ENCODE data around the gene LRP1-AS. TPM values are rescaled to one million over a fixed set of nuclear protein-coding genes. Genes with fewer than 3 reads are reported as not detected.

The LRP1-AS gene
- total RNA-seq, 1 experiment from 2014 or later, result not detected

DNA sequence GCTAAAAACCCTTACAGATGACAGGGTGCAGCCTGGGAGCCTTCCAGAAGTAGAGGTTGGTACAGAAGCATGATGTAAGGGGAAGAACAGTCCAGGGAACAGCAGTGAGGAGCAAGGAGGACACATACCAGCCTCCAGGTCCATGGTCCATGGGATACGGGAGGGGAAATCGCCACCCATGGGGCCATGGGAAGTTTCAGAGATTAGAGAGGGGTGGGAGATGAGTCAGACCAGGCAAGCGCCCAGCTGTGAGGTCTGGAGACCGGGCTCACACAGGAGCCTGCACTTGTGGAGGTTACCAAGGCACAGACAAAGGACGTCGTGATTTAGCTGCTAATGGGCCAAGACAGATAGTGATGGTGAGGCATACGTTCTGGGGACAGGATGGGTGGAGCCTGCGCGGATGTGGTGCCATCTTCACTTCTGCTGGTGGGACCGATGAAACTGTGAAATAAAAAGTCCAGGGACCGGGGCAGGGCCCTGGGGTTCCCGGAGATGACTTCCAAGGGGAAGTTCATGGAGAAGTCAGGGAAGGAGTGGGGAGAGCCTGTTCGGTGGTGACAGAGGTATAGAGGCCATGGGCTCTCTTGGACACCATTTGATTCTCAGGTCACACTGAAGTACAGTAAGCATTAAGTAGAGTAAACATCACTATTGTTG lies 17.7 kb upstream of the LRP1-AS start:
- H3K79me2 ChIP-seq (ENCODE audit: low read length), result no peaks in the 10 kb centered on the region
- TF ChIP-seq EZH2 (IDR thresholded peaks at IDR 0.05; ENCODE audit: low read length, unreplicated experiment) (no peak), EZH2phosphoT487 (IDR thresholded peaks at IDR 0.05; ENCODE audit: borderline replicate concordance, low read length) (no peak)
- TF ChIP-seq, protein P1, sequence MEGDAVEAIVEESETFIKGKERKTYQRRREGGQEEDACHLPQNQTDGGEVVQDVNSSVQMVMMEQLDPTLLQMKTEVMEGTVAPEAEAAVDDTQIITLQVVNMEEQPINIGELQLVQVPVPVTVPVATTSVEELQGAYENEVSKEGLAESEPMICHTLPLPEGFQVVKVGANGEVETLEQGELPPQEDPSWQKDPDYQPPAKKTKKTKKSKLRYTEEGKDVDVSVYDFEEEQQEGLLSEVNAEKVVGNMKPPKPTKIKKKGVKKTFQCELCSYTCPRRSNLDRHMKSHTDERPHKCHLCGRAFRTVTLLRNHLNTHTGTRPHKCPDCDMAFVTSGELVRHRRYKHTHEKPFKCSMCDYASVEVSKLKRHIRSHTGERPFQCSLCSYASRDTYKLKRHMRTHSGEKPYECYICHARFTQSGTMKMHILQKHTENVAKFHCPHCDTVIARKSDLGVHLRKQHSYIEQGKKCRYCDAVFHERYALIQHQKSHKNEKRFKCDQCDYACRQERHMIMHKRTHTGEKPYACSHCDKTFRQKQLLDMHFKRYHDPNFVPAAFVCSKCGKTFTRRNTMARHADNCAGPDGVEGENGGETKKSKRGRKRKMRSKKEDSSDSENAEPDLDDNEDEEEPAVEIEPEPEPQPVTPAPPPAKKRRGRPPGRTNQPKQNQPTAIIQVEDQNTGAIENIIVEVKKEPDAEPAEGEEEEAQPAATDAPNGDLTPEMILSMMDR (conservative IDR thresholded peaks at IDR 0.05; ENCODE audit: low read depth, low read length), result no peak
- H3K27ac ChIP-seq (ENCODE audit: low read length), result peak overlapping the region; percentile 87
- no peak for DNase-seq
- H3K4me3 ChIP-seq (ENCODE audit: low read length), result no peak overlapping the region
- H3K4me1 ChIP-seq (ENCODE audit: insufficient read depth, low read length), result peaks cover 35% of the 10 kb centered on the region
- no peaks in the 10 kb centered on the region for H3K27me3 ChIP-seq (ENCODE audit: low read length)
- ATAC-seq, result no peak; the same call in 1 of the 2 replicates
- H4K20me1 ChIP-seq (ENCODE audit: low read length), result no peaks in the 10 kb centered on the region
- H3K9me3 ChIP-seq (ENCODE audit: low read length), result no peaks in the 10 kb centered on the region
- ChIA-PET POLR2A (ENCODE audit: unreplicated experiment) (no interaction called here), CTCF (interaction anchor here (1.2 kb wide), 1 partner anchor 11 kb away, joined by 4 read pairs; no protein-coding TSS in a partner anchor)
- no peak overlapping the region for H2AFZ ChIP-seq (ENCODE audit: low read length)
- H3F3A ChIP-seq (ENCODE audit: low read length, unreplicated experiment), result peaks cover 2% of the 10 kb centered on the region
- BruUV-seq (replicated peaks), result no TSS peak
- H3K9ac ChIP-seq (ENCODE audit: low read length), result peak overlapping the region; percentile 30; the same call in 1 of the 2 replicates
- intact Hi-C loops (cut with micrococcal nuclease), result loop anchor here (1.0 kb wide), 1 partner anchor 13 kb away; no protein-coding TSS in a partner anchor
- peaks cover 4% of the 10 kb centered on the region; the same call in 1 of the 2 replicates for H3K36me3 ChIP-seq (ENCODE audit: low read depth, low read length)
- H3K9me2 ChIP-seq (replicated peaks; ENCODE audit: low read length), result no peaks in the 10 kb centered on the region
- H3K4me2 ChIP-seq (ENCODE audit: low read length), result peak overlapping the region; percentile 77

DNA sequence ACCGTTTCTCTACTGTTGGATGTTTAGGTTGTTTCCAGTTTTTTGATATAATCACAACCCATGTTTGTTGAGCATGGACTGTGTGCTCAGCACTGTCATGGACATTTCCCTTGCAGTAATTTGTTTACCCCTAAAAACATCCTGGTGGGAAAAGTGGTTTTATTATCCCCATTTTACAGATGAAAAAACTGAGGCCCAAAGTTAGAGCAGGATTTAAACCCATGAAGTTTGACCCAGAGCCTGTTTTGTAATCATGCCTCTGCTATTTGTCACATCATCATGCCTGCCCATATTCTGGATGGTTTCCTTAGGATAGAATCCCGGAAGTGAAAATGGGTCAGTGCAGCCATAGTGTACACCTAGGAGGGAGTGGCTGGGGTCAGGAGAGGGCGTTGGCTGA lies 17.0 kb upstream of the LRP1-AS start:
- BruUV-seq (replicated peaks), result no TSS peak
- Histone ChIP-seq H3K9me3 (ENCODE audit: low read length) (no peaks in the 10 kb centered on the region), H3F3A (ENCODE audit: low read length, unreplicated experiment) (peaks cover 2% of the 10 kb centered on the region), H4K20me1 (ENCODE audit: low read length) (no peaks in the 10 kb centered on the region), H3K4me3 (ENCODE audit: low read length) (no peak overlapping the region), H2AFZ (ENCODE audit: low read length) (no peak overlapping the region), H3K4me1 (ENCODE audit: insufficient read depth, low read length) (peaks cover 35% of the 10 kb centered on the region), H3K27ac (ENCODE audit: low read length) (no peak overlapping the region), H3K9ac (ENCODE audit: low read length) (no peak overlapping the region), H3K79me2 (ENCODE audit: low read length) (no peaks in the 10 kb centered on the region), H3K27me3 (ENCODE audit: low read length) (no peaks in the 10 kb centered on the region), H3K36me3 (ENCODE audit: low read depth, low read length) (peaks cover 4% of the 10 kb centered on the region; the same call in 1 of the 2 replicates), H3K9me2 (replicated peaks; ENCODE audit: low read length) (no peaks in the 10 kb centered on the region), H3K4me2 (ENCODE audit: low read length) (no peak overlapping the region)
- no peak for TF ChIP-seq EZH2 (IDR thresholded peaks at IDR 0.05; ENCODE audit: low read length, unreplicated experiment)
- TF ChIP-seq, protein P1 (conservative IDR thresholded peaks at IDR 0.05; ENCODE audit: low read depth, low read length), result no peak
- TF ChIP-seq EZH2phosphoT487 (IDR thresholded peaks at IDR 0.05; ENCODE audit: borderline replicate concordance, low read length), result no peak
- DNase-seq (no peak), ATAC-seq (no peak)
- CTCF ChIA-PET, result no interaction called here
- intact Hi-C loops (cut with micrococcal nuclease), result no loop called here
- POLR2A ChIA-PET (ENCODE audit: unreplicated experiment), result no interaction called here

DNA sequence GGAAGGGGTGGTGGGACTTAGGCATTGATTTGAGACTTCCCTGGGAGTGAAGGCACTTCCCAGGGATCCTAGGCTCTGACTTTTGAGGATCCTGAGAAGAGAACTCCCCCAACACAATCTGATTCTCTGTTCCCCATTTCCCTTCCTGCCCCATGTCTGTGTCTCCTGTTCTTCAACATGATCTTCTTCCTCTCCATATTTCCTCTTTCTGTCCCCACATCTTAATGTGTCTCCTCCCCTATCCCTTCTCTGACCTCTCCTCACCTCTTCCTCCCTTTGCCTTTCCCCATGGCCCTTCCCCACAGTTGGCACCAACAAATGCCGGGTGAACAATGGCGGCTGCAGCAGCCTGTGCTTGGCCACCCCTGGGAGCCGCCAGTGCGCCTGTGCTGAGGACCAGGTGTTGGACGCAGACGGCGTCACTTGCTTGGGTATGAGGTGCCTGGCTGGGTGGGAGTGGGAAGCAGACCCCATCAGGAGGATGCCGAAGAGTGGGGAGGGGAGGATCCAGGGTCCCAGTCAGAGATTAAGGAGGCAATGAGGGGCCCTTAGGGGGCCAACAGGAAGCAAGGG lies 15.2 kb upstream of the LRP1-AS start:
- no peak for DNase-seq
- peaks cover 2% of the 10 kb centered on the region; the same call in 1 of the 2 replicates for H3K36me3 ChIP-seq (ENCODE audit: low read depth, low read length)
- no peak overlapping the region for H3K27ac ChIP-seq (ENCODE audit: low read length)
- CTCF ChIA-PET, result no interaction called here
- no peak overlapping the region for H2AFZ ChIP-seq (ENCODE audit: low read length)
- no peaks in the 10 kb centered on the region for H3K9me2 ChIP-seq (replicated peaks; ENCODE audit: low read length)
- H3K9ac ChIP-seq (ENCODE audit: low read length), result no peak overlapping the region
- no peak overlapping the region for H3K4me3 ChIP-seq (ENCODE audit: low read length)
- no peak for ATAC-seq
- TF ChIP-seq, protein P1 (conservative IDR thresholded peaks at IDR 0.05; ENCODE audit: low read depth, low read length), result no peak
- TF ChIP-seq EZH2phosphoT487 (IDR thresholded peaks at IDR 0.05; ENCODE audit: borderline replicate concordance, low read length) (no peak), EZH2 (IDR thresholded peaks at IDR 0.05; ENCODE audit: low read length, unreplicated experiment) (no peak)
- POLR2A ChIA-PET (ENCODE audit: unreplicated experiment), result no interaction called here
- intact Hi-C loops (cut with micrococcal nuclease), result no loop called here
- no peaks in the 10 kb centered on the region for H3K79me2 ChIP-seq (ENCODE audit: low read length)
- H3K4me2 ChIP-seq (ENCODE audit: low read length), result no peak overlapping the region
- no peaks in the 10 kb centered on the region for H3K27me3 ChIP-seq (ENCODE audit: low read length)
- no TSS peak for BruUV-seq (replicated peaks)
- H3K4me1 ChIP-seq (ENCODE audit: insufficient read depth, low read length), result peaks cover 29% of the 10 kb centered on the region
- peaks cover 2% of the 10 kb centered on the region for H3F3A ChIP-seq (ENCODE audit: low read length, unreplicated experiment)
- no peaks in the 10 kb centered on the region for H4K20me1 ChIP-seq (ENCODE audit: low read length)
- H3K9me3 ChIP-seq (ENCODE audit: low read length), result no peaks in the 10 kb centered on the region
